ENCODE measurements around the gene LPAR1. TPM values are rescaled to one million over a fixed set of nuclear protein-coding genes. Genes with fewer than 3 reads are reported as not detected.

Gene LPAR1
- total RNA-seq, 1 donor from 2014 or later, result 61.5 TPM

GRCh38 chr9:111037356-111037707 lies 938 bp downstream of the LPAR1 start:
- peak; percentile 66 for DNase-seq

- peak; percentile 32 for DNase-seq
These were observed 1.3 kb downstream of the LPAR1 start for GRCh38 chr9:111036946-111037345.

GRCh38 chr9:111036429-111036789 lies 1.9 kb downstream of the LPAR1 start:
- DNase-seq, result peak; percentile 64

DNA sequence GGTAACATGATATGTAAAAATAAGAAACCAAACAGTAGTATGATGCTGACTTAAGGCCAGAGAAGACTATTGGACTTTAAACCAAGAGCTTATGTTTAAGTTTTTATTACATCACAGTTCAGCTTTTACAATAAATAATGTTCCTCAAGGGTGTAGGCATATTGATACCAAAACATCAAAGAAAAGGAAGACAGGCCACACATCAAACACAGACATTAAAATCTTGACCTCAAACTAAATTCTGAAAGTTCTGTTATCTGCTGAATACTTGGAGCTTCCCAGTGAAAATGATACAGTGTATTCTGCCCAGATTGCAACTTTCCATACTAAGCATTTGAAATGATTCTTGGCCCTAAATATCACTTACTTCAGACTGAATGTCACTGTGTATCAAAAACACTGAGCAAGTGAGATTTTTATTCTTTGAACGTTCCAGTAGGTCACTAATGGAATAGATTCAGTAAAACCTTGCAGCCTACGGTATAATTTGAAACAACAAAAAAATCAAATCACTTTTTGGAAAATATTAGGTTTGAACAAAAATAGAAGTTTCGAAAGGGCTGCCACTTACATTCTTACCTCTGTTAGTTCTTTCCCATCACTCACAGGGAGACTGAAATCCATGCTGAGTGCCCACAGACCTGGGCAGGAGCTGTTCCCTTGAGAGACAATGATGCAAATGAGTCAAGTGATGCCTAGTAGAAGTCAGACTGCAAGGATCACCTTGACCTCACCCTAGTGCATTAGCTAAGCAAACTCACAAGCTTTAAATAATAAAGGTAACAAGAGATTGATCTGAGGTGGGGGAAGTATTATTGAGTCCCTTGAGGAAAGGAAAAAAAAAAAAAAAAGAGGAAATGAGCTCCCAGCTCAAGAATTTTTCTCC lies 2.5 kb downstream of the LPAR1 start:
- peak; percentile 11 for DNase-seq

GRCh38 chr9:111034898-111035539 lies 3.3 kb downstream of the LPAR1 start:
- no peak for DNase-seq

DNA sequence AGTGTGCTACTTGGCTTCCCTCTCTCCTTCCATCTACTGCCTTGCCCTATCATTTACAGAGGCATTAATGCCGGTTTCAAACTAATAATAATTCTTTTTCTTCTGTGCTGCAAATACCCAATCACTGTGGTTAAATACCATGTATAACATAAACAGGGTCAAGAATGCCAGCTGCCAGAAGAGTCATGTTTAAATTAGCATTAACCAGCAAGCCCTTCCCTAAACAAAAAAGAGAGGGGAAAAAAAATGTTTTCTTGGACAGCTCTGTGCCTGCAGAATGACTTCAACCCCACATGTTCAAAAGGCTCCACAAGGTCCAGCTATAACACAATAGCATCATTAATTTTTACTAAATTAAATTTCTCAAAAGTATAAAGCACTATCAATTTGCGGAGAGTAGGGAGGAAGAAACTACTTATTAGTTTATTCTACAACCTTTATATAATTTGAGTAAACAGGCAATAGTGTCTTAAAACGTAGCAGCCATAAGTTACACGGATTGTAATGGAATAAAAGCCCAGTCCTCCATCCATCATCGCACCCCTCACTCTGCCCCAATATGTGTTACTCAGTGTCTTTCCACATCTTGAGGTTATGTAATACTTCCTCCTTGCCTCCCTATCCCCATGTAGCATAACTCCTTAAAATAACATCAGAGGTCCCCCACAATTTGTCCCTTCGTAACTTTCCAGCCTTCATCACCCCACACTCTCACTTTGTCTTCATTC lies 3.9 kb downstream of the LPAR1 start:
- DNase-seq, result peak; percentile 80

GRCh38 chr9:111030492-111030891 lies 7.8 kb downstream of the LPAR1 start:
- peak; percentile 16 for DNase-seq

DNA sequence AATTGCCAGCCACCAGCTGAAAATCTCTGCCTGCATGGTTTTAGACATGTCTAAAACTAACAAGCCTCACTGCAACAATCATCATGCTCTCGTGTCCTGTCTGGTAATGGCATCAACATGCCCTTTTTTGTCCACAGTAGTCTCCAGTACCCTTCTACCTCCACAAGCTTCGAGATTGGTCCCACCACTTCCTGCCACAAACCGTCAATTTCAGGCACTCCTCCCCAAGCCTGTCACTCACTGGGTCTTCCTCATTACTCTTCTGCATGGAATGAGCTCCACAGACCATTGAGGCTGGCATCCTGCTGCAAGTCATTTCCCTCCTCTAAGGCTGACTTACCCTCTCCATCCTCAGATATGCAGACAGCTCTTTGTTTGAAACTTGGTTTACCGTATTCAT lies 9.0 kb downstream of the LPAR1 start:
- no peak for DNase-seq

GRCh38 chr9:111027798-111028197 lies 10.5 kb downstream of the LPAR1 start:
- no peak for DNase-seq

- no peak for DNase-seq
These were observed 15.1 kb downstream of the LPAR1 start for GRCh38 chr9:111023128-111023527.

DNA sequence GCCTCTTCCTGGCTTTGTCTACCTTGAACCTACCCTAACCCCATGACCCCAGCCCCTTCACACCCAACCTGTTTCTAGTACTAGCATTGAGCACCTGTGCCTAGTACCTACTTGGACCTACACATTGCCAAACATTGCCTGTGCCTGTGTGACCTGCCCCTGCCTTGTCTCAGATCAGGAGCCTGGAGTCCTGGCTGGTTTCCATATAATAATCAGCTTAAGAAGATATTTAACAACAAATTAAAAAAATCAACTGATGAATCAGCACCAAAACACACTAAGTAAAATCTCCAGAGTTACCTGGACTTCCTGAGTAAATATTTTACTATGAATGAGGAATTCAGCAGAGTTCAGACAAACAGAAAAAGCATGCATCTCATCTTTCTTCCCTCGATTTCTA lies 17.7 kb downstream of the LPAR1 start:
- no peak for DNase-seq

DNA sequence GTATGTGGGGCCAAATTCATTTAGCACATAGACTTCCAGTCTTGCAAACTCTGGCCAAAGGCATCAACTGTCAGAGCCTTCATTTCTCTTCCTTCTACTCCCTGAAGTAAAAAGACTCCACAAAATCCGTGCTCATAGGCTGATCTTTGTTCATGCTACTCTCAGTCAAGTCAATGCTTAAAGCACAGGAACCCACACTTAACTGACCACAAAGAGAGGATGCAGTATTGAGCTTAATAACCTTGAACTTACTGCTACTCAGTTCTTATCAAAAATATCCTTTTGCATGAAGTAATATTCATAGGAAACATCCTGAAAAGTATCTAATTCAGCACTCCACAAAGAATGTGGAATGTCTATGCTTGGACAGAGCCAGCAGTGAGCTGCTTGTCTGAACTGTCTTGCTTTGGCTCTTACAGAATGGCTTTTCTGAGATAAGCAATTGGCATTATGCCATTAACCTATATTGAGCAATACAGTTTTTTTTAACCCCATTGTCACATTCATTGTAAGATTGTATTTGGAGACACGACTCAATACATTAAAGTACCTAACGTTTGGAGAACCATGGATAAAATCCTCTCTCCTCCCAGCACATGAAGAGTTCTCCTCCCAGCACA lies 21.7 kb downstream of the LPAR1 start:
- DNase-seq, result no peak

- DNase-seq, result no peak
These were observed 22.3 kb downstream of the LPAR1 start for GRCh38 chr9:111016016-111016415.

GRCh38 chr9:111013707-111014106 lies 24.6 kb downstream of the LPAR1 start:
- no peak for DNase-seq

DNA sequence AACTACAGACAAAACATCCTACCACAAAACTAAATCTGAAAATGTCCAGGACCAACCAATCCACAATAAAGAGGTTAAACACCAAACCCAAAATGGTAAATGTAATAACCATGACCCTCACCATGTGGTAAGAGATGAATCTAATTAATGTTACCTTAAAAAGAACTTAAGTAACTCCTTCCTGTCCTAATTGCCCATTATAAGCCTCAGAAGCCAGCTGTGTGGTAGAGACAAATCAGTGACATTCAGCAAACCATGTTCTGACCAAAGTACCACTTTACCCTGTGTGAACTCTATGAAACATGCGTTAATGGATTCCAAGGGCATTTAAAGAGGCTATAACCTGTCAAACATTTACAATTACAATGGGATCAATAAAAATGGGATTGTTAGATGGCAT lies 25.0 kb downstream of the LPAR1 start:
- no peak for DNase-seq

DNA sequence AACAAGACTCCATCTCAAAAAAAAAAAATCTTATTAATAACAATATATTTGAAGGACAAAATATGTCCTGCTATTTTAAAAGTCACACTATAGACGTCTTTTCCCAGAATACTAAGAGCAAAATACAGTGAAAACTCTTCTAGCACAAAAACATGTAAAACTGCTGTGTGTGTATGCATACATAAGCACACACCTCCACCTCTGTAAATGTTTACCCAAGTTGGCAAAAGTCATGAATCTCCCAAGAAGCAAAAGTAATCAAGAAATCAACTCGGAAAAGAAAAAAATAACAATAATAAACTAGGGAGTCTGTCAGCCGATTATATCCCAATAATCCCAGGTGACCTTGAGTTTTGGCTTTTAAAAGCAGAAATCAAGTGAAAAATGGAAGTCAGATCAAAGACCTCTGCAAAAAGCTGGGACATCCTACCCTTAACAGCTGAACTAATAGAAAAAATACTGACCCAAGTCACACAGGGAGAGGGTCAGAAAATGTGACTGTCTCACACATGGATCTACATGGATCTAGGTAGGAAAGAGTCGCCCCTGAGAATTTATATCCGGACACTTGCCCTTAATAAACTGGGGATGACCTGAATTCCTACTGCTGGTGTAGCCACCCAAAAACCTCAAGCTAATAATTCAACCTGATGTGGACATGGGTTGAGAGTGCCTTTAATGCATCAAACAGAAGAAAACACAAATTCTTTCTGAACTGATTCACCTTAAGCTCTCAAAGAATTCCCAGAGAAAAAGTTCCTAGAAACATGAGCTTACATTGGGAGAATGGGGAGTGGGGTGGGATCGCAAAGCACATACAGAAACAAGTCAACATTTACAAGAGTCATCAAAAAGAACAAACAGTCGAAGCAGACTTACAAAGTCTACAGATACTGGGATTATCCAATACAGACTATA lies 29.9 kb downstream of the LPAR1 start:
- no peak for DNase-seq

- DNase-seq, result no peak
These were observed 32.4 kb downstream of the LPAR1 start for GRCh38 chr9:111005746-111006470.

DNA sequence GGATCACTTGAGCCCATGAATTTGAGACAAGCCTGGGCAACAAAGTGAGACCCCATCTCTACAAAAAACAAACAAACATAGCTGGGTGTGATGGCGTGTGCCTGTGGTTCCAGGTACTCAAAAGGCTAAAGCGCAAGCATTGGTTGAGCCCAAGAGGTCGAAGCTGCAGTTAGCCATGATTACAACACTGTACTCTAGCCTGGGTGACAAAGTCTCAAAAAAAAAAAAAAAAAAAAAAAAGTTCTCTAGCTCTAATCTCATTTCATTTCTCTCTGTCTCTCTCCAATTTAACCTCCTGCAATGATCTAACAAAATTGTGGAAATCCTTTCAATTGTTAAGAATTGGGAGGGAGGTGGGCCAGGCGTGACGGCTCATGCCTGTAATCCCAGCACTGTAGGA lies 33.3 kb downstream of the LPAR1 start:
- no peak for DNase-seq

DNA sequence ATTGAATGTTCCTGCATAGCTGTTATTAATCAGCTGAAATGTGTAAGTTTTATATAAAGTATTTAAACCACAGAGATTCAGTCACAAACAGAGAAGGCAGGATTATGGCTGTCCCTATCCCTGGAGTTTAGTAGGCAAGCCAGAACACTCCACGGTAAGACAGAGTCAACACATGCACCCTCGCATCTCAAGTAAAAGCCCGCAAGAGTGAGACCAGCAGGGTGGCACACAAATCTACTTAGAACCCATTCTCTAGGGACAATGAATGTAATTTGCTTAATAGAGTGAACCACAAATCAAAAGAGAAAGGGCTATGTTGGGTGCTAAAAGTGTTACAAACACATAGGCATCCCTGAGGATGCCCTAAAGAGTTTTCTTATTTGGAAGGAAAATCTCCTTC lies 35.1 kb downstream of the LPAR1 start:
- DNase-seq, result no peak

- no peak for DNase-seq
These were observed 36.7 kb downstream of the LPAR1 start for GRCh38 chr9:111001526-111001925.

- peak; percentile 45 for DNase-seq
These were observed 38.1 kb downstream of the LPAR1 start for GRCh38 chr9:111000202-111000601.

Measured in tongue (tissue), 2 donors.